Right forelimb (tissue), 1 donor: Measurements from ENCODE around the gene LY9.
"Not testable (repeated sequence)": the region's sequence is repeated elsewhere in the genome, so short reads cannot be mapped to it uniquely, and the experiment has no call there.

ENCODE experiments used
- DNase-seq: peaks from one replicate; pipeline ENCODE4 v3.0.0-alpha.2; 2018

Gene LY9

GRCh38 chr1:160866001-160866694 is 70.2 kb downstream of the LY9 start:
- no peak for DNase-seq

GRCh38 chr1:160866695-160867260 is 70.8 kb downstream of the LY9 start:
- DNase-seq = no peak

DNA sequence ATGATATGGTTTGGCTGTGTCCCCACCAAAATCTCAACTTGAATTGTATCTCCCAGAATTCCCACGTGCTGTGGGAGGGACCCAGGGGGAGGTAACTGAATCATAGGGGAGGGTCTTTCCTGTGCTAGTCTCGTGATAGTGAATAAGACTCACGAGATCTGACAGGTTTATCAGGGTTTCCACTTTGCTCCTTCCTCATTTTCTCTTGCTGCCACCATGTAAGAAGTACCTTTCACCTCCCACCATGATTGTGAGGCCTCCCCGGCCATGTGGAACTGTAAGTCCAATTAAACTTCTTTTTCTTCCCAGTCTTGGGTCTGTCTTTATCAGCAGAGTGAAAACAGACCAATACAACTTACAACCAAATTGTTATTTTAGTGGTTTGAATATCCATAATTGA is 71.7 kb downstream of the LY9 start:
- not testable (repeated sequence) for DNase-seq

DNA sequence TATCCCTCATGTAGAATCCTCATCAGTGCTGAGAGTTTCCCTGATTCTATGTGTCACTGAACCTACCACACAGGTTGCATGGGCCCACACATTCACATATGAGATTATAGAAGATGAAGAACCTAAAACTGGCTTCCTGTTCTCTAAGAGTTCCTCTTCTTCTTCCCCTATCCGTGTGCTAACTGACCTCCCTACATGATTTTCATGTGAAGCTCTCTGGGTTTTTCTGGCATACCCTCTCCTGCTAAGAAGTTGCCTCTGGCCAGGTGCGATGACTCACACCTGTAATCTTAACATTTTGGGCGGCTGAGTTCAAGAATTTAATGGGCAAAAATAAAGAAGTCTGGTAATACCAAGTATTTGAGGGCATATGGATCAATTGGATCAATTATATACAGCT is 72.2 kb downstream of the LY9 start:
- DNase-seq = no peak

DNA sequence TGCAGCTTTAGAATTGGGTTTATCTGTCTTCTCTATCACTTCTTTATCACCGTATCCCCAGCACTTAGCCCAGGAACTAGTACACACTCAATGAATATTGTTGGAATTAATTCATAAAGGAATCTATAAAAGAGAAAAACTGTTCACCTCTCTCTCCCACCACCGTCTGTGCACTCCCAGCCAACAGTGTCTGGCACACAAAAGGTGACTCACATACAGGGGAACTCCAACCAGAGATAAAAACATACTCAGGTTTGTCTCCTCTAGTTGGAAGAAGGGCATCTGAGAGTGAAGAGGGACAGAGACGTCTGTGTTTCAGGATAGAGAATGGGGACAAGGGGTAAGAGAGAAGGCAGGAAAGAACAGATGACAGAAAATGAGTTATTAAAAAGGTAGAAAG is 79.0 kb downstream of the LY9 start:
- DNase-seq = no peak

GRCh38 chr1:160875591-160875990 is 79.6 kb downstream of the LY9 start:
- not testable (repeated sequence) for DNase-seq

DNA sequence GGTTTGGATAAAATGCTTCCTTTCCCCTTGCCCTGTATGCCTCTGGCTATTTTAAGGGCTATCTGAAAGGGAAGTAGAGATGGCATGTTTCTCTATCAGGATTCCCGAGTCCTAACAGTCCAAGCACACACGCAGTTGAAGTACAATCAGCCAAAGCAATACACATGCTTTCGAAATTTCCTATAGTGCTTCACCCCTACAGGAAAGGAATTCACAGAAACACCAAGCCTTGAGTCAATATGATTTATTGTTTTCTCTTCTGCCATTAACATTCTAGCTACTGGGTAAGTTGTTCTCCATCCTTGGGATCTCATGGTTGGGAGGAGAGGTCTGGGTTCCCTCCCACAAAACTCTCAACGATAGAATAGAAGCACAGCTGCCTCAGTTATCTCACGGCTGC is 80.3 kb downstream of the LY9 start:
- DNase-seq = no peak

GRCh38 chr1:160877221-160877620 is 81.2 kb downstream of the LY9 start:
- DNase-seq = no peak
